DOHH2 (cell line): Measurements from ENCODE around the gene SLC9A9.
A peak's percentile ranks its signal among the peaks of the same experiment; 100 is the strongest.

Experiments used
- H3F3A ChIP-seq: fragments of 200-600 bp; sonication (generic), shearing (Covaris generic); 2 replicates; pipeline ENCODE4 v1.6.0; 2016; ENCODE audit warnings: antibody characterized with exemption, mild to moderate bottlenecking; ENCODE audit not compliant: control insufficient read depth, insufficient read depth
- H3K27ac ChIP-seq: fragments of 200-600 bp; sonication (generic); 2 replicates; pipeline ENCODE4 v1.5.1; 2014; ENCODE audit warnings: low read depth, mild to moderate bottlenecking, low read length, moderate library complexity
- H3K27me3 ChIP-seq: fragments of 200-600 bp; sonication (generic); 2 replicates; pipeline ENCODE4 v1.6.1; 2014; ENCODE audit warnings: mild to moderate bottlenecking, low read length, mixed read lengths; ENCODE audit not compliant: control insufficient read depth
- H3K36me3 ChIP-seq: fragments of 200-600 bp; sonication (generic); 2 replicates; pipeline ENCODE4 v1.6.1; 2014; ENCODE audit warnings: mild to moderate bottlenecking, low read length, moderate library complexity, mixed read lengths; ENCODE audit not compliant: control insufficient read depth
- H3K4me1 ChIP-seq: fragments of 200-600 bp; sonication (generic); 2 replicates; pipeline ENCODE4 v1.6.1; 2014; ENCODE audit warnings: mild to moderate bottlenecking, low read length, mixed read lengths; ENCODE audit not compliant: control insufficient read depth
- H3K4me2 ChIP-seq: fragments of 200-600 bp; sonication (generic); 2 replicates; pipeline ENCODE4 v1.6.0; 2014; ENCODE audit warnings: mild to moderate bottlenecking, low read length, moderate library complexity
- H3K4me3 ChIP-seq: fragments of 200-600 bp; sonication (generic); 2 replicates; pipeline ENCODE4 v1.5.1; 2014; ENCODE audit warnings: mild to moderate bottlenecking, low read length, mixed read lengths
- H3K79me2 ChIP-seq: fragments of 200-600 bp; sonication (generic); 2 replicates; pipeline ENCODE4 v1.6.1; 2014; ENCODE audit warnings: mild to moderate bottlenecking, low read length, mixed read lengths; ENCODE audit not compliant: control insufficient read depth
- H3K9me2 ChIP-seq: fragments of 200-600 bp; sonication (generic); replicated peaks from 2 replicates; pipeline ENCODE4 v1.6.1; 2014; ENCODE audit warnings: mild to moderate bottlenecking, low read length, mixed read lengths; ENCODE audit not compliant: control insufficient read depth
- H3K9me3 ChIP-seq: fragments of 200-600 bp; sonication (generic); 2 replicates; pipeline ENCODE4 v1.6.1; 2014; ENCODE audit warnings: antibody characterized with exemption, low read length, mixed read lengths; ENCODE audit not compliant: control insufficient read depth, insufficient read depth
- H4K20me1 ChIP-seq: fragments of 200-600 bp; sonication (generic); 2 replicates; pipeline ENCODE4 v1.6.0; 2014; ENCODE audit warnings: low read depth, mild to moderate bottlenecking, antibody characterized with exemption, low read length, moderate library complexity; ENCODE audit not compliant: control insufficient read depth, insufficient read depth
- CTCF ChIP-seq: fragments of 200-600 bp; sonication (generic); IDR thresholded peaks from one replicate; pipeline ENCODE4 v1.5.1; 2014; ENCODE audit warnings: antibody characterized with exemption, mild to moderate bottlenecking, low read depth, low read length; ENCODE audit not compliant: poor library complexity, severe bottlenecking
- EZH2phosphoT487 ChIP-seq: fragments of 200-600 bp; sonication (generic); IDR thresholded peaks from 2 replicates; pipeline ENCODE4 v1.6.1; 2017; ENCODE audit warnings: borderline replicate concordance, mild to moderate bottlenecking, antibody characterized with exemption, low read length, moderate library complexity, mixed read lengths

Gene SLC9A9

DNA sequence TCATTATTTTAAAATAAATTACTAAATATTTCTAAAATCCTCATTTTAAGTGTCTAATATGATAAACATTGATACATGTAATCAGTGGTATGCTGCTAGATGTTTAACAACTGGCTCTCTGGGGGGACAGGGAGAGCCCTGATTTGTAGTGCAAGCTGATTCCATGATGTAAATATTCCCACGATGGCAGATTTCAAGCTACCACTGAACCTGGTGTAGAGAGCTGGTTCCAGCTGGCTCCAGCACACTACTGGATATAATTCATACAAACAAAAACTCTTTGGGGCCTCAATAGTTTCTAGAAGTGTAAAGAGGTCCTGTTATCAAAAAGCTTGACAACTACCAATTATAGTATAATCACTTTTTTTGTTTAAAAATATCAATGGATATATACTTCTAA is 316.2 kb downstream of the SLC9A9 start:
- Histone ChIP-seq H3K4me2 (no peak overlapping the region), H3K9me3 (no peaks in the 10 kb centered on the region), H3F3A (no peaks in the 10 kb centered on the region), H3K27ac (no peak overlapping the region), H3K36me3 (no peaks in the 10 kb centered on the region), H3K27me3 (no peaks in the 10 kb centered on the region), H4K20me1 (no peaks in the 10 kb centered on the region), H3K9me2 (no peaks in the 10 kb centered on the region), H3K4me1 (peaks cover 22% of the 10 kb centered on the region), H3K79me2 (no peaks in the 10 kb centered on the region), H3K4me3 (no peak overlapping the region)
- TF ChIP-seq EZH2phosphoT487: no peak
- TF ChIP-seq CTCF: no peak

GRCh38 chr3:143531101-143531500 is 317.2 kb downstream of the SLC9A9 start:
- H3K9me3 ChIP-seq: no peaks in the 10 kb centered on the region
- H4K20me1 ChIP-seq: no peaks in the 10 kb centered on the region
- no peak for TF ChIP-seq EZH2phosphoT487
- H3K27me3 ChIP-seq: no peaks in the 10 kb centered on the region
- H3K9me2 ChIP-seq: no peaks in the 10 kb centered on the region
- H3K79me2 ChIP-seq: no peaks in the 10 kb centered on the region
- no peaks in the 10 kb centered on the region for H3F3A ChIP-seq
- H3K4me2 ChIP-seq: no peak overlapping the region
- no peaks in the 10 kb centered on the region for H3K36me3 ChIP-seq
- H3K4me3 ChIP-seq: no peak overlapping the region
- H3K4me1 ChIP-seq: peaks cover 17% of the 10 kb centered on the region
- H3K27ac ChIP-seq: no peak overlapping the region

- Histone ChIP-seq H3K4me3 (no peak overlapping the region), H3K4me2 (no peak overlapping the region), H3K79me2 (no peaks in the 10 kb centered on the region), H4K20me1 (no peaks in the 10 kb centered on the region), H3K27ac (no peak overlapping the region), H3K9me2 (no peaks in the 10 kb centered on the region), H3K9me3 (no peaks in the 10 kb centered on the region), H3K36me3 (no peaks in the 10 kb centered on the region), H3K27me3 (no peaks in the 10 kb centered on the region; the same call in 1 of the 2 replicates), H3F3A (no peaks in the 10 kb centered on the region), H3K4me1 (peaks cover 13% of the 10 kb centered on the region)
- TF ChIP-seq CTCF (no peak), EZH2phosphoT487 (no peak)
Measured at GRCh38 chr3:143529798-143530197, 318.5 kb downstream of the SLC9A9 start.

- no peak for TF ChIP-seq CTCF
- TF ChIP-seq EZH2phosphoT487: no peak
- H3K4me1 ChIP-seq: peaks cover 13% of the 10 kb centered on the region
Measured at GRCh38 chr3:143529018-143529478, 319.2 kb downstream of the SLC9A9 start.

More at GRCh38 chr3:143529018-143529478, 319.2 kb downstream of the SLC9A9 start:
- no peaks in the 10 kb centered on the region; the same call in 1 of the 2 replicates for H3K27me3 ChIP-seq
- H3K9me3 ChIP-seq: no peaks in the 10 kb centered on the region
- H3K4me2 ChIP-seq: peak overlapping the region; percentile 40
- H3K79me2 ChIP-seq: no peaks in the 10 kb centered on the region
- H3F3A ChIP-seq: no peaks in the 10 kb centered on the region
- H3K4me3 ChIP-seq: 0 out of 2 replicates have a peak overlapping the region, but pooled peaks have one; percentile 6
- H3K36me3 ChIP-seq: no peaks in the 10 kb centered on the region
- H3K27ac ChIP-seq: no peak overlapping the region
- H3K9me2 ChIP-seq: no peaks in the 10 kb centered on the region
- no peaks in the 10 kb centered on the region for H4K20me1 ChIP-seq
